Gastrocnemius medialis (tissue), 4 donors: ENCODE results near the gene DGKZ.

ENCODE experiments used
- POLR2A ChIP-seq, 2 donors: fragments of 450-650 bp; IDR thresholded peaks; one replicate each; pipeline ENCODE4 v1.6.1; 2017; ENCODE audit warnings: antibody characterized with exemption in 2 of 2, mild to moderate bottlenecking in 2 of 2, moderate library complexity in 2 of 2
- TF ChIP-seq, protein P1 (sequence below), 5 experiments: fragments of 450-650 bp in 3 of 5; fragments of 200-600 bp in 2 of 5; sonication (generic) in 2 of 5; IDR thresholded peaks in 4 of 5; conservative IDR thresholded peaks in 1 of 5; 1 replicate in 4 of 5; 2 replicates in 1 of 5; pipeline ENCODE4 v1.5.1; 2016 to 2019; ENCODE audit warnings: antibody characterized with exemption in 5 of 5, mild to moderate bottlenecking in 3 of 5, moderate library complexity in 3 of 5

DNA sequence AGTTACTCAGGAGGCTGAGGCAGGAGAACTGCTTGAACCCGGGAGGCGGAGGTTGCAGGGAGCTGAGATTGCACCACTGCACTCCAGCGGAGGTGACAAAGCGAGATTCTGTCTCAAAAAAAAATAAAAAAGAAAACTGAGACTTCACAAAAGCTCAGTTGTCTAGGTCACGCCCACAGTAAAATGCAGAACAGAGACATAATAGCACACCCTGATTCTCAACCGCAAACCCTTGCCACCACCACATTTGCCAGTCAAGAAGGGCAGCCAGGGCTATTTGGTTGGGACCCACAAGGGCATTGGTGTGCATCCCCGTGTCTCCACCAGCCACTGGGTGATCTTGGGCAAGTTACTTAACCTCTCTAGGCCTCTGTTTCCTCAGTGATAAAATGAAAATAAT, 44.4 kb upstream of the DGKZ start:
- TF ChIP-seq, protein P1, sequence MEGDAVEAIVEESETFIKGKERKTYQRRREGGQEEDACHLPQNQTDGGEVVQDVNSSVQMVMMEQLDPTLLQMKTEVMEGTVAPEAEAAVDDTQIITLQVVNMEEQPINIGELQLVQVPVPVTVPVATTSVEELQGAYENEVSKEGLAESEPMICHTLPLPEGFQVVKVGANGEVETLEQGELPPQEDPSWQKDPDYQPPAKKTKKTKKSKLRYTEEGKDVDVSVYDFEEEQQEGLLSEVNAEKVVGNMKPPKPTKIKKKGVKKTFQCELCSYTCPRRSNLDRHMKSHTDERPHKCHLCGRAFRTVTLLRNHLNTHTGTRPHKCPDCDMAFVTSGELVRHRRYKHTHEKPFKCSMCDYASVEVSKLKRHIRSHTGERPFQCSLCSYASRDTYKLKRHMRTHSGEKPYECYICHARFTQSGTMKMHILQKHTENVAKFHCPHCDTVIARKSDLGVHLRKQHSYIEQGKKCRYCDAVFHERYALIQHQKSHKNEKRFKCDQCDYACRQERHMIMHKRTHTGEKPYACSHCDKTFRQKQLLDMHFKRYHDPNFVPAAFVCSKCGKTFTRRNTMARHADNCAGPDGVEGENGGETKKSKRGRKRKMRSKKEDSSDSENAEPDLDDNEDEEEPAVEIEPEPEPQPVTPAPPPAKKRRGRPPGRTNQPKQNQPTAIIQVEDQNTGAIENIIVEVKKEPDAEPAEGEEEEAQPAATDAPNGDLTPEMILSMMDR (IDR thresholded peaks at IDR 0.05 in 4 of 5, conservative IDR thresholded peaks at IDR 0.05 in 1 of 5): no peak
- TF ChIP-seq POLR2A (IDR thresholded peaks at IDR 0.05): no peak
